Right kidney (tissue), 9 donors: Measurements from ENCODE around the gene GLT6D1.
"Not testable (repeated sequence)": the region's sequence is repeated elsewhere in the genome, so short reads cannot be mapped to it uniquely, and the experiment has no call there.

Experiments
- DNase-seq: peaks from one replicate; pipeline ENCODE4 v3.0.0-alpha.2; 2016
- long read RNA-seq, 8 donors: transcript quantifications; one replicate each; lab custom pipeline, GENCODE V29; 2026

The GLT6D1 gene
- long read RNA-seq, donor 1: 0 reads
- long read RNA-seq, donor 2: 0 reads
- long read RNA-seq, donor 3: 0 reads
- long read RNA-seq, donor 4: 0 reads
- long read RNA-seq, donor 5: 0 reads
- long read RNA-seq, donor 6: 0 reads
- long read RNA-seq, donor 7: 0 reads
- long read RNA-seq, donor 8: 0 reads

- DNase-seq: no peak
These were observed at the start of gene GLT6D1 for GRCh38 chr9:135639196-135639595. TSS of gene GLT6D1 (minus strand) at chr9:135639540. CDS start at chr9:135639187, 353 bp downstream.

- no peak for DNase-seq
These were observed 49.7 kb upstream of the GLT6D1 start for GRCh38 chr9:135689011-135689410.

- no peak for DNase-seq
These were observed 47.9 kb upstream of the GLT6D1 start for GRCh38 chr9:135687216-135687615.

GRCh38 chr9:135684691-135685090 lies 45.4 kb upstream of the GLT6D1 start:
- no peak for DNase-seq

- DNase-seq: no peak
These were observed 44.2 kb upstream of the GLT6D1 start for GRCh38 chr9:135683401-135684034.

GRCh38 chr9:135681161-135681560 lies 41.8 kb upstream of the GLT6D1 start:
- DNase-seq: no peak

GRCh38 chr9:135680056-135680455 lies 40.7 kb upstream of the GLT6D1 start:
- no peak for DNase-seq

GRCh38 chr9:135678236-135679017 lies 39.1 kb upstream of the GLT6D1 start:
- DNase-seq: no peak

GRCh38 chr9:135677641-135678168 lies 38.4 kb upstream of the GLT6D1 start:
- no peak for DNase-seq

- DNase-seq: no peak
These were observed 37.6 kb upstream of the GLT6D1 start for GRCh38 chr9:135676891-135677290.

GRCh38 chr9:135674977-135675376 lies 35.6 kb upstream of the GLT6D1 start:
- no peak for DNase-seq

- no peak for DNase-seq
These were observed 34.6 kb upstream of the GLT6D1 start for GRCh38 chr9:135673941-135674340.

- not testable (repeated sequence) for DNase-seq
These were observed 33.4 kb upstream of the GLT6D1 start for GRCh38 chr9:135672786-135673185.

GRCh38 chr9:135671591-135672041 lies 32.3 kb upstream of the GLT6D1 start:
- DNase-seq: no peak

- no peak for DNase-seq
These were observed 31.6 kb upstream of the GLT6D1 start for GRCh38 chr9:135670721-135671590.

GRCh38 chr9:135669616-135670285 lies 30.4 kb upstream of the GLT6D1 start:
- no peak for DNase-seq

GRCh38 chr9:135669018-135669417 lies 29.7 kb upstream of the GLT6D1 start:
- DNase-seq: not testable (repeated sequence)

GRCh38 chr9:135667463-135668001 lies 28.2 kb upstream of the GLT6D1 start:
- DNase-seq: no peak

GRCh38 chr9:135666534-135667462 lies 27.5 kb upstream of the GLT6D1 start:
- no peak for DNase-seq

GRCh38 chr9:135665795-135666189 lies 26.5 kb upstream of the GLT6D1 start:
- DNase-seq: no peak
